Astrocyte (in vitro differentiated cells and primary cell): ENCODE data around the gene ZFYVE28. TPM values are rescaled to one million over a fixed set of nuclear protein-coding genes. Genes with fewer than 3 reads are reported as not detected.

Experiments used
- DNase-seq: peaks from one replicate; pipeline ENCODE4 v3.0.0-alpha.2; 2010; ENCODE audit warnings: low read depth
- FAIRE-seq: peaks from 2 replicates; lab custom pipeline; 2011; peaks lifted over from hg19 to GRCh38; lab: Jason Lieb, UNC
- H2AFZ ChIP-seq: 2 replicates; pipeline ENCODE4 v1.6.0; 2012; ENCODE audit warnings: low read depth, low read length, inconsistent platforms
- H3K27ac ChIP-seq: 2 replicates; pipeline ENCODE4 v1.5.1; 2011; ENCODE audit warnings: low read depth, low read length, inconsistent platforms
- H3K27me3 ChIP-seq: 2 replicates; pipeline ENCODE4 v1.6.0; 2011; ENCODE audit warnings: low read length, inconsistent platforms; ENCODE audit not compliant: insufficient read depth
- H3K36me3 ChIP-seq: 2 replicates; pipeline ENCODE4 v1.5.1; 2011; ENCODE audit warnings: low read length, inconsistent platforms; ENCODE audit not compliant: insufficient read depth
- H3K4me1 ChIP-seq: 2 replicates; pipeline ENCODE4 v1.5.1; 2011; ENCODE audit warnings: low read length, inconsistent platforms; ENCODE audit not compliant: insufficient read depth
- H3K4me2 ChIP-seq: 2 replicates; pipeline ENCODE4 v1.6.0; 2012; ENCODE audit warnings: low read length, inconsistent platforms
- H3K4me3 ChIP-seq: 2 replicates; pipeline ENCODE4 v1.5.1; 2011; ENCODE audit warnings: low read depth, mild to moderate bottlenecking, low read length, inconsistent platforms; ENCODE audit not compliant: insufficient read depth
- H3K79me2 ChIP-seq: 2 replicates; pipeline ENCODE4 v1.6.0; 2012; ENCODE audit warnings: mild to moderate bottlenecking, low read length, inconsistent platforms; ENCODE audit not compliant: insufficient read depth
- H3K9ac ChIP-seq: 2 replicates; pipeline ENCODE4 v1.6.0; 2012; ENCODE audit warnings: mild to moderate bottlenecking, low read length, inconsistent platforms
- H3K9me3 ChIP-seq: 2 replicates; pipeline ENCODE4 v1.5.1; 2012; ENCODE audit warnings: low read depth, mild to moderate bottlenecking, low read length, inconsistent platforms; ENCODE audit not compliant: insufficient read depth
- H4K20me1 ChIP-seq: 2 replicates; pipeline ENCODE4 v1.6.0; 2012; ENCODE audit warnings: low read length, inconsistent platforms; ENCODE audit not compliant: insufficient read depth
- H3K27ac Mint-ChIP-seq: one replicate; pipeline ENCODE4 v1.8.0; 2021; ENCODE audit warnings: mild to moderate bottlenecking, mixed read lengths; ENCODE audit not compliant: unreplicated experiment
- H3K27me3 Mint-ChIP-seq: one replicate; pipeline ENCODE4 v1.8.0; 2021; ENCODE audit warnings: low read depth, mixed read lengths; ENCODE audit not compliant: unreplicated experiment
- H3K36me3 Mint-ChIP-seq: one replicate; pipeline ENCODE4 v1.8.0; 2021; ENCODE audit warnings: low read depth, mixed read lengths; ENCODE audit not compliant: unreplicated experiment
- H3K4me1 Mint-ChIP-seq: one replicate; pipeline ENCODE4 v1.8.0; 2021; ENCODE audit warnings: low read depth, mixed read lengths; ENCODE audit not compliant: unreplicated experiment
- H3K4me3 Mint-ChIP-seq: one replicate; pipeline ENCODE4 v1.8.0; 2021; ENCODE audit warnings: mild to moderate bottlenecking, moderate library complexity, mixed read lengths; ENCODE audit not compliant: unreplicated experiment
- H3K9me3 Mint-ChIP-seq: one replicate; pipeline ENCODE4 v1.8.0; 2021; ENCODE audit warnings: mild to moderate bottlenecking, mixed read lengths; ENCODE audit not compliant: unreplicated experiment
- EZH2 ChIP-seq: IDR thresholded peaks from 2 replicates; pipeline ENCODE4 v1.6.1; 2012; ENCODE audit warnings: mild to moderate bottlenecking, low read length, inconsistent platforms; ENCODE audit not compliant: insufficient read depth
- total RNA-seq: library from RNA; stranded (reverse); gene quantifications from 2 replicates; pipeline ENCODE4 v1.2.1, GENCODE V29; 2021
- TF ChIP-seq, protein P1 (sequence below): IDR thresholded peaks from 2 replicates; pipeline ENCODE4 v1.5.1; 2011; ENCODE audit warnings: low read depth, mild to moderate bottlenecking, inconsistent platforms, low read length, moderate library complexity; ENCODE audit not compliant: insufficient read depth

ZFYVE28 gene
- total RNA-seq, 1 donor from 2014 or later, result 0.68 TPM

DNA sequence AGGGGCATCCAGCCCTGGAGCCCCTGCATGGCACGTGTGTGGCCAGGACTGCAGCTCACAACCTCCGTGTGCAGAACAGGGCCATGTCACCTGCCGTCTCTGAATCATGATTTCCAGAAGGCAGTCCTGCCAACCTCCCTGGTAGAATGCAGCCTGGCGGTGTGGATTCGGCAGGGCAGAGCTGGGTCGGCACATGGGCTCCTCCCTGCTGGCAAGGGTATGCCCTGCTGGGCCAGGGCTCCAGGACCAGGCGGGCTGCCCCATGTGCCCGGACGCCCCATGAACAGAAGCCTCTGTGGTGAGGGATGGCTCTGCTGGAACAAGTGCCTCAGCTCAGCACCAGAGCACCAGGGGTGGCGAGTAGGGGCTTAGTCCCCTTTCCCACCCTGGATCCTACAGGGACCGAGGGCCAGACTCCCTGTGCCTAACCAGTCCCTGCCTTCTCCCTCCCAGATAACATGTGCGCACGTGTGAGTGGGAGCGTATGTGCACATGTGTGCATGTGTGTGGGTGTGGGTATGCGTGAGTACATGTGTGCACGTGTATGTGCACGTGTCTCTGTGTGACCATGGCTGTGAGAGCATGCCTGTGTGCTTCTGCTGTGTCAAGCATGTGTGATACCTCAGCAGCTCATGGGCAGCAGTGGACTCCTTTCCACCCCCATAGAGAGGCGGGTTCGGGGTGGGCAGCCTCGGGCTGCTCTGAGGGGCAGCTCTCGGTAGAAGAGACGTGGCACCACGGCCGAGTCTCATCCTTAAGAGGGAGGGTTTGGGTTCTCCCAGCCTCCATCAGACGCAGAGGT lies 146.2 kb downstream of the ZFYVE28 start:
- H3K9me3 ChIP-seq, result no peaks in the 10 kb centered on the region
- no peak overlapping the region for H3K4me3 ChIP-seq
- no peaks in the 10 kb centered on the region for H3K36me3 Mint-ChIP-seq
- DNase-seq, result no peak
- no peak overlapping the region for H3K9ac ChIP-seq
- H3K4me2 ChIP-seq, result no peak overlapping the region
- H3K27me3 ChIP-seq, result no peaks in the 10 kb centered on the region
- H3K4me3 Mint-ChIP-seq, result no peak overlapping the region
- no peaks in the 10 kb centered on the region for H3K9me3 Mint-ChIP-seq
- no peaks in the 10 kb centered on the region for H4K20me1 ChIP-seq
- H3K27ac Mint-ChIP-seq, result no peak overlapping the region
- no peaks in the 10 kb centered on the region for H3K36me3 ChIP-seq
- H3K27me3 Mint-ChIP-seq, result peaks cover 42% of the 10 kb centered on the region
- no peak overlapping the region for H2AFZ ChIP-seq
- TF ChIP-seq EZH2, result no peak
- TF ChIP-seq, protein P1, sequence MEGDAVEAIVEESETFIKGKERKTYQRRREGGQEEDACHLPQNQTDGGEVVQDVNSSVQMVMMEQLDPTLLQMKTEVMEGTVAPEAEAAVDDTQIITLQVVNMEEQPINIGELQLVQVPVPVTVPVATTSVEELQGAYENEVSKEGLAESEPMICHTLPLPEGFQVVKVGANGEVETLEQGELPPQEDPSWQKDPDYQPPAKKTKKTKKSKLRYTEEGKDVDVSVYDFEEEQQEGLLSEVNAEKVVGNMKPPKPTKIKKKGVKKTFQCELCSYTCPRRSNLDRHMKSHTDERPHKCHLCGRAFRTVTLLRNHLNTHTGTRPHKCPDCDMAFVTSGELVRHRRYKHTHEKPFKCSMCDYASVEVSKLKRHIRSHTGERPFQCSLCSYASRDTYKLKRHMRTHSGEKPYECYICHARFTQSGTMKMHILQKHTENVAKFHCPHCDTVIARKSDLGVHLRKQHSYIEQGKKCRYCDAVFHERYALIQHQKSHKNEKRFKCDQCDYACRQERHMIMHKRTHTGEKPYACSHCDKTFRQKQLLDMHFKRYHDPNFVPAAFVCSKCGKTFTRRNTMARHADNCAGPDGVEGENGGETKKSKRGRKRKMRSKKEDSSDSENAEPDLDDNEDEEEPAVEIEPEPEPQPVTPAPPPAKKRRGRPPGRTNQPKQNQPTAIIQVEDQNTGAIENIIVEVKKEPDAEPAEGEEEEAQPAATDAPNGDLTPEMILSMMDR, result no peak
- no peak for FAIRE-seq
- H3K79me2 ChIP-seq, result no peaks in the 10 kb centered on the region
- H3K4me1 ChIP-seq, result no peaks in the 10 kb centered on the region
- peaks cover 8% of the 10 kb centered on the region for H3K4me1 Mint-ChIP-seq
- no peak overlapping the region for H3K27ac ChIP-seq

DNA sequence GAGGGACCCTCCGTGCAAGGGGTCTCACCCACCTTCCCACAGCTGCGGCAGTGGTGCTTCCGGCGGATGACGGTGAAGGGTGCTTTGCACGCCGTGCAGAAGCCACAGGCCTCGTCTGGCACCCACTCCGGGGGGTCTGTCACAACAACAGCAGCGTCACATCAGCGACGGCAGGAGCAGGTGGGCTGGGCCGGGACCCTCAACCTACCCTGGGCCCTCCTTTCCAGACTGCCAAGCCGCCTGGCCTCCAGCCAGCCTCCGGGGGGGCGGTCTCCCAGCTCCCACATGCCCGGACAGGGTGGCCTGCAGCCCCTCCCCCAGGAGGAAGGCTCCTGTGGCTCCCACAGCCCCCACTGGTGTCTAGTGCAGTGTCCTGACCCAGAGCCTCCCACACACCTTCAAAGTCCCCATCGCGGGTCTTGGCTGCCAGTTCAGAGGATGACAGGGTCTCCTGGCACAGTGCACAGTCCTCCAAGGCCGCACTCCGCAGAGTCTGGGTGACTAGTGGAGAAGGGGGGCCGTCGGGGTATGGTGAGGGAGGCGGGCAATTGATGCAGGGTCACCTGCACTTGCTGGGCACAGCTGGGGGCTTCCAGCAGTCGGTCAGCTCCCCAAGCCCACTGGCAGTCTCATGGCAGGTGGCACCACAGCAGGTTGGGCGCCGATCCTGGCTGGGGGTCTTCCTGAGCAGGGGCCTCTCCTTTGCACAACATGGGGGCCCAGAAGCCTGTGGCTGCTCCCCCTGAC lies 147.0 kb downstream of the ZFYVE28 start:
- DNase-seq (no peak), FAIRE-seq (no peak)
- Histone ChIP-seq H4K20me1 (no peaks in the 10 kb centered on the region), H3K27ac (no peak overlapping the region), H3K9me3 (no peaks in the 10 kb centered on the region), H2AFZ (no peak overlapping the region), H3K9ac (no peak overlapping the region), H3K4me3 (no peak overlapping the region), H3K27me3 (no peaks in the 10 kb centered on the region), H3K4me1 (no peaks in the 10 kb centered on the region), H3K4me2 (no peak overlapping the region), H3K36me3 (no peaks in the 10 kb centered on the region), H3K79me2 (no peaks in the 10 kb centered on the region)
- no peak overlapping the region for H3K27ac Mint-ChIP-seq
- H3K4me1 Mint-ChIP-seq, result peaks cover 8% of the 10 kb centered on the region
- no peak for TF ChIP-seq EZH2
- TF ChIP-seq, protein P1, result no peak
- peaks cover 42% of the 10 kb centered on the region for H3K27me3 Mint-ChIP-seq
- H3K9me3 Mint-ChIP-seq, result no peaks in the 10 kb centered on the region
- H3K36me3 Mint-ChIP-seq, result no peaks in the 10 kb centered on the region
- H3K4me3 Mint-ChIP-seq, result no peak overlapping the region
